HS-5 (cell line): ENCODE results near the gene PRDM11.

Experiments
- DNase-seq: peaks from one replicate; pipeline ENCODE4 v3.0.0-alpha.2; 2012; ENCODE audit warnings: low read depth

PRDM11 gene

GRCh38 chr11:45157247-45158209, 11.1 kb downstream of the PRDM11 start:
- no peak for DNase-seq

- no peak for DNase-seq
Observed at GRCh38 chr11:45158210-45158731, 11.8 kb downstream of the PRDM11 start.

- no peak for DNase-seq
Observed at GRCh38 chr11:45158891-45159605, 12.6 kb downstream of the PRDM11 start.

GRCh38 chr11:45159781-45160365, 13.4 kb downstream of the PRDM11 start:
- no peak for DNase-seq

GRCh38 chr11:45161252-45162063, 15.0 kb downstream of the PRDM11 start:
- DNase-seq, result no peak

GRCh38 chr11:45162064-45162375, 15.6 kb downstream of the PRDM11 start:
- no peak for DNase-seq

- DNase-seq, result no peak
Observed at GRCh38 chr11:45162916-45163879, 16.8 kb downstream of the PRDM11 start.

GRCh38 chr11:45163956-45164575, 17.6 kb downstream of the PRDM11 start:
- DNase-seq, result no peak

GRCh38 chr11:45165386-45165785, 18.9 kb downstream of the PRDM11 start:
- DNase-seq, result no peak

GRCh38 chr11:45165806-45166603, 19.6 kb downstream of the PRDM11 start:
- no peak for DNase-seq

GRCh38 chr11:45166604-45166897, 20.1 kb downstream of the PRDM11 start:
- DNase-seq, result no peak

- no peak for DNase-seq
Observed at GRCh38 chr11:45167283-45167682, 20.8 kb downstream of the PRDM11 start.

GRCh38 chr11:45168366-45169130, 22.1 kb downstream of the PRDM11 start:
- DNase-seq, result no peak

- no peak for DNase-seq
Observed at GRCh38 chr11:45169310-45170072, 23.1 kb downstream of the PRDM11 start.

GRCh38 chr11:45170484-45170883, 24.0 kb downstream of the PRDM11 start:
- DNase-seq, result no peak

- no peak for DNase-seq
Observed at GRCh38 chr11:45171550-45171949, 25.1 kb downstream of the PRDM11 start.

GRCh38 chr11:45173064-45173463, 26.6 kb downstream of the PRDM11 start:
- no peak for DNase-seq
